Endodermal cell (in vitro differentiated cells): ENCODE measurements around the gene TBC1D23. TPM values are rescaled to one million over a fixed set of nuclear protein-coding genes. Genes with fewer than 3 reads are reported as not detected.

Experiments used
- DNase-seq: peaks from one replicate; pipeline ENCODE4 v3.0.0-alpha.2; 2017
- H3K27ac ChIP-seq: 2 replicates; pipeline ENCODE4 v1.5.1; 2013; ENCODE audit warnings: mild to moderate bottlenecking, low read depth, low read length, moderate library complexity
- H3K27me3 ChIP-seq: 2 replicates; pipeline ENCODE4 v1.6.1; 2013; ENCODE audit warnings: mild to moderate bottlenecking, low read length, moderate library complexity; ENCODE audit not compliant: insufficient read depth, control insufficient read depth, poor library complexity, severe bottlenecking
- H3K36me3 ChIP-seq: 2 replicates; pipeline ENCODE4 v1.7.0; 2013; ENCODE audit warnings: mild to moderate bottlenecking, low read length, moderate library complexity; ENCODE audit not compliant: control insufficient read depth, insufficient read depth
- H3K4me1 ChIP-seq: one replicate; pipeline ENCODE4 v1.7.0; 2013; ENCODE audit warnings: low read length; ENCODE audit not compliant: control insufficient read depth, insufficient read depth
- H3K4me3 ChIP-seq: 2 replicates; pipeline ENCODE4 v1.5.1; 2013; ENCODE audit warnings: mild to moderate bottlenecking, low read length, moderate library complexity
- H3K9ac ChIP-seq: 2 replicates; pipeline ENCODE4 v1.6.1; 2013; ENCODE audit warnings: mild to moderate bottlenecking, low read length, moderate library complexity; ENCODE audit not compliant: poor library complexity, severe bottlenecking; ENCODE audit errors: extremely low read depth
- H3K9me3 ChIP-seq: 2 replicates; pipeline ENCODE4 v1.6.1; 2013; ENCODE audit warnings: mild to moderate bottlenecking, low read length, moderate library complexity; ENCODE audit not compliant: control insufficient read depth
- H3K27ac Mint-ChIP-seq: 2 replicates; pipeline ENCODE4 v1.8.0; 2020; ENCODE audit warnings: mixed read lengths
- H3K27me3 Mint-ChIP-seq: 2 replicates; pipeline ENCODE4 v1.8.0; 2021; ENCODE audit warnings: mild to moderate bottlenecking, mixed read lengths; ENCODE audit not compliant: insufficient read depth
- H3K36me3 Mint-ChIP-seq: 2 replicates; pipeline ENCODE4 v1.8.0; 2020; ENCODE audit warnings: low read depth, mixed read lengths
- H3K4me1 Mint-ChIP-seq: 2 replicates; pipeline ENCODE4 v1.8.0; 2020; ENCODE audit warnings: mixed read lengths
- H3K4me3 Mint-ChIP-seq: 2 replicates; pipeline ENCODE4 v1.8.0; 2020; ENCODE audit warnings: mild to moderate bottlenecking, moderate library complexity, mixed read lengths
- H3K9me3 Mint-ChIP-seq: 2 replicates; pipeline ENCODE4 v1.8.0; 2020; ENCODE audit warnings: mild to moderate bottlenecking, mixed read lengths
- WGBS, 2 experiments: methylation state at CpG; one replicate each; pipeline versions ENCODE4 v1.1.5 to v1.1.7; 2013; ENCODE audit warnings: missing lambda C conversion rate in 2 of 2, mixed read lengths in 1 of 2; ENCODE audit not compliant: insufficient coverage in 1 of 2, insufficient read length in 1 of 2; 5-methylcytosine and 5-hydroxymethylcytosine counted together
- total RNA-seq, 2 donors: library from RNA; stranded (reverse); fragmentation: NEBNext Ultra II Directional in 1 of 2; extraction: Animal tissue kit (Norgen Biotek cat#: 25700) in 1 of 2; gene quantifications; 2 replicates in 1 of 2; 3 replicates in 1 of 2; pipeline ENCODE4 v1.2.1, GENCODE V29; 2021
- TF ChIP-seq, protein P1 (sequence below): fragments of 200-600 bp; sonication (generic); conservative IDR thresholded peaks from 2 replicates; pipeline ENCODE4 v1.5.0; 2021; ENCODE audit warnings: antibody characterized with exemption, mild to moderate bottlenecking

Gene TBC1D23
- total RNA-seq, 2 donors from 2014 or later: 30.9 to 32.0 TPM

DNA sequence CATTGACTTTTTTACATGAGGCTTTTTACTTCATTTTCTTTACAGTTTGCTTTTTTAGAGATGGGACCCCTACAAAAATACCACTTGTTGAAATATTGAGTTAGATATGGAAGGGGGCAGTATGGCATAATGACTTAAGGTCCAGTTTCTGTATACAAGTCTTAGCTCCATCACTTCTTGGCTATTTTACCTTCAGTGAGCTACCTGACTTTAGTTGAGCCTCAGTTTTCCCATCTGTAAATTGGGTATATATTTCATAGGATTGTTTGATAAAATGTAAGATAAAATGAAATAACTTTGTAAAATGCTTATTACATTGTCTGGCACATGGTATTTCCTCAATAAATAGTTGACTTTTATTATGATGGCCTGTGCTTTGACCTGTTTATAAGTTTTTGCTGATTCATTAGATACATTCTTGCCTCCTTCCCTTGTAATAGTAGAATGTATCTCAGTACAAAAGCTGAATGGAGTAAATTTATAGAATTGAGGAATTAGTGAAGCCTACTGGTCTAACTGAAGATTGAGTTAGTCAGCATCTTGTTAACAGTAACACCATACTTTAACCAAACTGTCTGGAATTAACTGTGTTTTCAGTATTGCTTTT is 27.6 kb downstream of the TBC1D23 start:
- Histone ChIP-seq H3K4me1 (no peaks in the 10 kb centered on the region), H3K4me3 (no peak overlapping the region), H3K9me3 (no peaks in the 10 kb centered on the region), H3K27ac (no peak overlapping the region), H3K9ac (no peak overlapping the region), H3K27me3 (no peaks in the 10 kb centered on the region), H3K36me3 (peaks cover 50% of the 10 kb centered on the region)
- no peak overlapping the region for H3K4me3 Mint-ChIP-seq
- H3K4me1 Mint-ChIP-seq: no peaks in the 10 kb centered on the region
- H3K27ac Mint-ChIP-seq: no peak overlapping the region
- no peaks in the 10 kb centered on the region for H3K27me3 Mint-ChIP-seq
- TF ChIP-seq, protein P1, sequence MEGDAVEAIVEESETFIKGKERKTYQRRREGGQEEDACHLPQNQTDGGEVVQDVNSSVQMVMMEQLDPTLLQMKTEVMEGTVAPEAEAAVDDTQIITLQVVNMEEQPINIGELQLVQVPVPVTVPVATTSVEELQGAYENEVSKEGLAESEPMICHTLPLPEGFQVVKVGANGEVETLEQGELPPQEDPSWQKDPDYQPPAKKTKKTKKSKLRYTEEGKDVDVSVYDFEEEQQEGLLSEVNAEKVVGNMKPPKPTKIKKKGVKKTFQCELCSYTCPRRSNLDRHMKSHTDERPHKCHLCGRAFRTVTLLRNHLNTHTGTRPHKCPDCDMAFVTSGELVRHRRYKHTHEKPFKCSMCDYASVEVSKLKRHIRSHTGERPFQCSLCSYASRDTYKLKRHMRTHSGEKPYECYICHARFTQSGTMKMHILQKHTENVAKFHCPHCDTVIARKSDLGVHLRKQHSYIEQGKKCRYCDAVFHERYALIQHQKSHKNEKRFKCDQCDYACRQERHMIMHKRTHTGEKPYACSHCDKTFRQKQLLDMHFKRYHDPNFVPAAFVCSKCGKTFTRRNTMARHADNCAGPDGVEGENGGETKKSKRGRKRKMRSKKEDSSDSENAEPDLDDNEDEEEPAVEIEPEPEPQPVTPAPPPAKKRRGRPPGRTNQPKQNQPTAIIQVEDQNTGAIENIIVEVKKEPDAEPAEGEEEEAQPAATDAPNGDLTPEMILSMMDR: no peak
- H3K36me3 Mint-ChIP-seq: peaks cover 34% of the 10 kb centered on the region
- no peak for DNase-seq
- H3K9me3 Mint-ChIP-seq: no peaks in the 10 kb centered on the region

GRCh38 chr3:100289339-100289738 is 28.5 kb downstream of the TBC1D23 start:
- WGBS, 2 experiments: 90 to 94% methylated on average over 2 of the region's 2 CpGs
- Histone ChIP-seq H3K4me1 (no peaks in the 10 kb centered on the region), H3K27ac (no peak overlapping the region), H3K9me3 (no peaks in the 10 kb centered on the region), H3K4me3 (no peak overlapping the region), H3K27me3 (no peaks in the 10 kb centered on the region), H3K36me3 (peaks cover 43% of the 10 kb centered on the region), H3K9ac (no peak overlapping the region)
- Mint-ChIP-seq H3K27ac (no peak overlapping the region), H3K4me1 (no peaks in the 10 kb centered on the region), H3K9me3 (no peaks in the 10 kb centered on the region), H3K4me3 (no peak overlapping the region), H3K27me3 (no peaks in the 10 kb centered on the region), H3K36me3 (peaks cover 34% of the 10 kb centered on the region)
- TF ChIP-seq, protein P1: no peak
- no peak for DNase-seq

- Mint-ChIP-seq H3K4me1 (no peaks in the 10 kb centered on the region), H3K27me3 (no peaks in the 10 kb centered on the region), H3K36me3 (peaks cover 43% of the 10 kb centered on the region), H3K4me3 (no peak overlapping the region), H3K9me3 (no peaks in the 10 kb centered on the region), H3K27ac (no peak overlapping the region)
- Histone ChIP-seq H3K36me3 (peaks cover 71% of the 10 kb centered on the region), H3K9ac (no peak overlapping the region), H3K27ac (no peak overlapping the region), H3K27me3 (no peaks in the 10 kb centered on the region), H3K4me1 (no peaks in the 10 kb centered on the region), H3K4me3 (no peak overlapping the region), H3K9me3 (no peaks in the 10 kb centered on the region)
- 97 to 100% methylated on average over 1 of the region's 1 CpG for WGBS, 2 experiments
- TF ChIP-seq, protein P1: no peak
- no peak for DNase-seq
These were observed 34.3 kb downstream of the TBC1D23 start for GRCh38 chr3:100295089-100295488.
